ENCODE measurements around the gene ADARB1.

ADARB1 gene

GRCh38 chr21:45248893-45249381 is 174.6 kb downstream of the ADARB1 start:
- POLR2A ChIA-PET = interaction anchor here (0.8 kb wide), 1 partner anchor 39 kb away, joined by 3 read pairs; the partner anchor contains the start of gene POFUT2
- no peak for DNase-seq (ENCODE audit: extremely low spot score)
- CTCF ChIA-PET = interaction anchor here (0.8 kb wide), 1 partner anchor 109 kb away, joined by 7 read pairs; no protein-coding TSS in a partner anchor
- TF ChIP-seq HDGF (IDR thresholded peaks at IDR 0.05; ENCODE audit: borderline replicate concordance) = no peak
- TF ChIP-seq SP1 (IDR thresholded peaks at IDR 0.05) = no peak
- TF ChIP-seq FOXK2 (IDR thresholded peaks at IDR 0.05) = no peak
- no peak for TF ChIP-seq ARNT (IDR thresholded peaks at IDR 0.05)
- TF ChIP-seq PKNOX1 (IDR thresholded peaks at IDR 0.05) = no peak
- no peak for TF ChIP-seq ELF4 (IDR thresholded peaks at IDR 0.05)
- TF ChIP-seq CTBP1 (IDR thresholded peaks at IDR 0.05; ENCODE audit: borderline replicate concordance) = no peak
- TF ChIP-seq ZNF384 (IDR thresholded peaks at IDR 0.05) = no peak
- no peak for TF ChIP-seq FOXA1 (IDR thresholded peaks at IDR 0.05)
- TF ChIP-seq NFRKB (IDR thresholded peaks at IDR 0.05) = no peak
- TF ChIP-seq L3MBTL2 (conservative IDR thresholded peaks at IDR 0.05) = no peak
- TF ChIP-seq FOXM1 (IDR thresholded peaks at IDR 0.05; ENCODE audit: borderline replicate concordance) = no peak
- TF ChIP-seq BHLHE40 (IDR thresholded peaks at IDR 0.05; ENCODE audit: borderline replicate concordance) = no peak
- no peak for TF ChIP-seq SUZ12 (IDR thresholded peaks at IDR 0.05)

- ChIA-PET POLR2A (no interaction called here), CTCF (no interaction called here)
- TF ChIP-seq LEF1 (IDR thresholded peaks at IDR 0.05; ENCODE audit: borderline replicate concordance) = no peak
- no peak for DNase-seq (ENCODE audit: extremely low spot score)
Observed at GRCh38 chr21:45249626-45250025, 175.2 kb downstream of the ADARB1 start.

DNA sequence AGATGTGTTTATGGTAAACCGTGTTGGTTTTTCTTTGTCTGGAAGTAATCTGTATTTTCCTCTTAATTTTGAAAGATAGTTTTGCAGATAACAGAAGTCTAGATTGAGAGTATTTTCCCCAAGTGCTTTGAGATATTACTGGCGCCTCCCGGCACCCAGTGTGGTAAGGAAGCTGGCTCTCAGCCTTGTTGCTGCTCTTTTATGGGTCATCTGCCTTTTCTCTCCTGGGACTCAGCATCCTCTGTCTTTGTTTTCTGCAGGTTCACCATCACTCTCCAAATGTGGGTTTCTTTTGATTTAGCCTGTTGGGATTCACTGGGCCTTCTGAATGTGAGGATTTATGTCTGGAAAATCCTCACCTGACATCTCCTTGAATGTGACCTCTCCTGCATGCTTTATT is 175.9 kb downstream of the ADARB1 start:
- POLR2A ChIA-PET = no interaction called here
- no peak for DNase-seq (ENCODE audit: extremely low spot score)
- TF ChIP-seq L3MBTL2 (conservative IDR thresholded peaks at IDR 0.05) = no peak
- no peak for TF ChIP-seq TARDBP (IDR thresholded peaks at IDR 0.05)
- TF ChIP-seq ZNF384 (IDR thresholded peaks at IDR 0.05) = no peak
- no peak for TF ChIP-seq SUZ12 (IDR thresholded peaks at IDR 0.05)
- no peak for TF ChIP-seq LEF1 (IDR thresholded peaks at IDR 0.05; ENCODE audit: borderline replicate concordance)
- TF ChIP-seq ELF4 (IDR thresholded peaks at IDR 0.05) = no peak
- TF ChIP-seq CTBP1 (IDR thresholded peaks at IDR 0.05; ENCODE audit: borderline replicate concordance) = no peak
- TF ChIP-seq ARNT (IDR thresholded peaks at IDR 0.05) = no peak
- no peak for TF ChIP-seq FOXA1 (IDR thresholded peaks at IDR 0.05)
- no peak for TF ChIP-seq BHLHE40 (IDR thresholded peaks at IDR 0.05; ENCODE audit: borderline replicate concordance)
- TF ChIP-seq PKNOX1 (IDR thresholded peaks at IDR 0.05) = no peak
- CTCF ChIA-PET = no interaction called here

- TF ChIP-seq NFRKB (IDR thresholded peaks at IDR 0.05) (no peak), SP1 (IDR thresholded peaks at IDR 0.05) (no peak), ZNF384 (IDR thresholded peaks at IDR 0.05) (no peak), FOXM1 (IDR thresholded peaks at IDR 0.05; ENCODE audit: borderline replicate concordance) (no peak), CTBP1 (IDR thresholded peaks at IDR 0.05; ENCODE audit: borderline replicate concordance) (no peak), L3MBTL2 (conservative IDR thresholded peaks at IDR 0.05) (no peak), HDGF (IDR thresholded peaks at IDR 0.05; ENCODE audit: borderline replicate concordance) (no peak), TARDBP (IDR thresholded peaks at IDR 0.05) (no peak), PKNOX1 (IDR thresholded peaks at IDR 0.05) (no peak), FOXA1 (IDR thresholded peaks at IDR 0.05) (no peak), SUZ12 (IDR thresholded peaks at IDR 0.05) (no peak), FOXK2 (IDR thresholded peaks at IDR 0.05) (no peak), LEF1 (IDR thresholded peaks at IDR 0.05; ENCODE audit: borderline replicate concordance) (no peak), ARNT (IDR thresholded peaks at IDR 0.05) (no peak), ELF4 (IDR thresholded peaks at IDR 0.05) (no peak), BHLHE40 (IDR thresholded peaks at IDR 0.05; ENCODE audit: borderline replicate concordance) (no peak)
- DNase-seq (ENCODE audit: extremely low spot score) = no peak
- POLR2A ChIA-PET = no interaction called here
- CTCF ChIA-PET = no interaction called here
Observed at GRCh38 chr21:45250914-45251634, 176.7 kb downstream of the ADARB1 start.

DNA sequence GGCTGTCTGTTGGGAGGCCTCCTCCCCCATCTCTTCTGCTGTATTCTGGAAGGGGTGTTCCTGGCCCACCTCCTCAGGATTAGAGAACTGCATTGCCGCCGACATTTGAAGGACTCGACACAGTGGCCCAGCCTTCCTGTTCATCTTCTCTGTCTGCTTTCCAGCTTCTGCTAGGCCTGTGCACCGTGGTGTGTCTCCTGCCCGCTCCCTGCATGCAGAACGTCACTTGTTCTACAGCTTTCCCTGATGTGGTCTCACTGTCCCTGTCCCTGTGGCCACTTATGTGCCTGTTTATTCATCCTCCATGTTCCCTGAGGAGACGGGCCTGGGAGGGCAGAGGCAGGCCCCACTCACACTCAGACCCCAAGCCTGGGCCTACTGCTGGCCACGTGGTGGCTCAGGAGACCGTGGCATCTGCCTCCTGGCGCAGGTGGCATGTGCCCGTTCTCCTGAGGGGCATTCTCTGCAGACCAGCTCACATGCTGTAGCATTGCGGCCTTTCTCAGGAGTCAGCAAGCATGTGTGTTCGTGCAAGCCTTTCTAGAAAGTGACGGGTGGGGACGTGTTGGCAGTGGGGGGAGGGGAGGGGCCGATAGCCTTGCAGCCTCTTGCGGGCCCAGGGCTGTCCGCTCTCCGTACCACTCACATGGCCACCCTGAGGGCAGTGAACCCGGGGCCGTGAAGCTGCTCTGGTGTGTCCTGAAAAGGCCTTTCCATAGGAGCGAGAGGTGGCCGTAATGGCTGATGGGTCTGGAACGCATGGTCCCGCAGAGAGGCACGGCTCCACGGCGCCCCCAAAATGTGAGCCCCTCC is 177.5 kb downstream of the ADARB1 start:
- no peak for TF ChIP-seq SUZ12 (IDR thresholded peaks at IDR 0.05)
- no peak for DNase-seq (ENCODE audit: extremely low spot score)
- POLR2A ChIA-PET = no interaction called here
- CTCF ChIA-PET = no interaction called here

GRCh38 chr21:45252448-45252925 is 178.1 kb downstream of the ADARB1 start:
- TF ChIP-seq L3MBTL2 (conservative IDR thresholded peaks at IDR 0.05) = no peak
- TF ChIP-seq NFRKB (IDR thresholded peaks at IDR 0.05) = no peak
- TF ChIP-seq ARNT (IDR thresholded peaks at IDR 0.05) = no peak
- no peak for TF ChIP-seq CTBP1 (IDR thresholded peaks at IDR 0.05; ENCODE audit: borderline replicate concordance)
- DNase-seq (ENCODE audit: extremely low spot score) = no peak
- ChIA-PET CTCF (no interaction called here), POLR2A (no interaction called here)

All from HEK293T (cell line).